K562 (cell line): ENCODE results near the gene PCED1B.

ENCODE experiments used
- ETV6 ChIP-seq, 3 experiments: fragments of 150-350 bp in 1 of 3; sonication (generic) in 1 of 3; formaldehyde crosslinking in 1 of 3; IDR thresholded peaks; 2 replicates each; pipeline versions ENCODE4 v1.6.1 to v1.8.0; 2014 to 2022; ENCODE audit warnings: borderline replicate concordance in 2 of 3, low read depth in 2 of 3, antibody characterized with exemption in 1 of 3, low read length in 1 of 3, mild to moderate bottlenecking in 1 of 3, missing genetic modification reagents in 1 of 3
- EZH2 ChIP-seq: IDR thresholded peaks from 2 replicates; pipeline ENCODE4 v1.6.1; 2012; ENCODE audit warnings: low read depth, mild to moderate bottlenecking, inconsistent platforms, low read length, borderline replicate concordance
- NBN ChIP-seq: fragments of 450-650 bp; IDR thresholded peaks from 2 replicates; pipeline ENCODE4 v1.6.1; 2016; ENCODE audit warnings: low read depth, mild to moderate bottlenecking
- RFX5 ChIP-seq: IDR thresholded peaks from 2 replicates; pipeline ENCODE4 v1.6.1; 2011; ENCODE audit warnings: low read depth, mild to moderate bottlenecking, improper control_type of control experiment, low read length
- SNRNP70 ChIP-seq: fragments of 200-400 bp; formaldehyde crosslinking; optimal IDR thresholded peaks from 2 replicates; pipeline ENCODE3; 2017; ENCODE audit warnings: low read depth, low read length
- TF ChIP-seq, protein P1 (sequence below): sonication (generic); formaldehyde crosslinking; IDR thresholded peaks from 2 replicates; pipeline ENCODE4 v1.8.1; 2023; ENCODE audit warnings: missing genetic modification reagents, mild to moderate bottlenecking, borderline replicate concordance

DNA sequence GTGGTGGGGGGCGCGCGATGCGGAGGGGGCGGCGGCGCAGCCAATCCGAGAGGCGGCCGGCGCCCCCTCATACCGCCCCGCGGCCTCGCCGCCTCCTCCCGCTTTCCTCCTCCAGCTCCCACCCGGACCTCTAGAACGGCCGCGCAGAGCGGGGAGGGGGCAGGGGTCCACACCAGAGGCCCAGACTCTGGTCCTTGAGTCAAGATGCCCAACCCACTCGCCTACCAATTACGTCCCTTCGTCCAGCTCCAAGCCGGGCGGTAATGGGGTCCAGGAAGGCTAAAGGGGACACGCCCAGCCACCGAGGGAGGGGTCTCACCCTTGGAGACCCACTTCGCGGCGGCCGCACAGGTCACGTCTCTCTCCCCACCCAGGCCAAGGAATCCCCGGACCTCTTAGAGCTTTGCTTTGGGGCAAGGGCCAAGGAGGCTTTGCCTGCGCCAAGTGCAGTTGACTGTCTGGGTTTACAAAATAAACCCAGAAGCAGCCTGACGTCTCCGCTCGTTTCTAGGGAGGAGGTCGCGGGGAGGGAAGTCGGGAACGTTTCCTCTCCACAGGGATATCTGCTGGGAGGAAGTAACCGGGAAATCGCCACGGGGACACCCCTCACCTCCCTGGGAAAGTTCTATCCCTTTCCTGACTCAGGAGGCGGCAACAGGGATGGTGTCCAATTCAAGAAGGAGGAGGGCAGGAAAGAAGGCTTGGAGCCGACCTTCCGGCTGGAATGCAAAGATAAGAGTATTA, 732 bp downstream of the PCED1B start:
- TF ChIP-seq, protein P1, sequence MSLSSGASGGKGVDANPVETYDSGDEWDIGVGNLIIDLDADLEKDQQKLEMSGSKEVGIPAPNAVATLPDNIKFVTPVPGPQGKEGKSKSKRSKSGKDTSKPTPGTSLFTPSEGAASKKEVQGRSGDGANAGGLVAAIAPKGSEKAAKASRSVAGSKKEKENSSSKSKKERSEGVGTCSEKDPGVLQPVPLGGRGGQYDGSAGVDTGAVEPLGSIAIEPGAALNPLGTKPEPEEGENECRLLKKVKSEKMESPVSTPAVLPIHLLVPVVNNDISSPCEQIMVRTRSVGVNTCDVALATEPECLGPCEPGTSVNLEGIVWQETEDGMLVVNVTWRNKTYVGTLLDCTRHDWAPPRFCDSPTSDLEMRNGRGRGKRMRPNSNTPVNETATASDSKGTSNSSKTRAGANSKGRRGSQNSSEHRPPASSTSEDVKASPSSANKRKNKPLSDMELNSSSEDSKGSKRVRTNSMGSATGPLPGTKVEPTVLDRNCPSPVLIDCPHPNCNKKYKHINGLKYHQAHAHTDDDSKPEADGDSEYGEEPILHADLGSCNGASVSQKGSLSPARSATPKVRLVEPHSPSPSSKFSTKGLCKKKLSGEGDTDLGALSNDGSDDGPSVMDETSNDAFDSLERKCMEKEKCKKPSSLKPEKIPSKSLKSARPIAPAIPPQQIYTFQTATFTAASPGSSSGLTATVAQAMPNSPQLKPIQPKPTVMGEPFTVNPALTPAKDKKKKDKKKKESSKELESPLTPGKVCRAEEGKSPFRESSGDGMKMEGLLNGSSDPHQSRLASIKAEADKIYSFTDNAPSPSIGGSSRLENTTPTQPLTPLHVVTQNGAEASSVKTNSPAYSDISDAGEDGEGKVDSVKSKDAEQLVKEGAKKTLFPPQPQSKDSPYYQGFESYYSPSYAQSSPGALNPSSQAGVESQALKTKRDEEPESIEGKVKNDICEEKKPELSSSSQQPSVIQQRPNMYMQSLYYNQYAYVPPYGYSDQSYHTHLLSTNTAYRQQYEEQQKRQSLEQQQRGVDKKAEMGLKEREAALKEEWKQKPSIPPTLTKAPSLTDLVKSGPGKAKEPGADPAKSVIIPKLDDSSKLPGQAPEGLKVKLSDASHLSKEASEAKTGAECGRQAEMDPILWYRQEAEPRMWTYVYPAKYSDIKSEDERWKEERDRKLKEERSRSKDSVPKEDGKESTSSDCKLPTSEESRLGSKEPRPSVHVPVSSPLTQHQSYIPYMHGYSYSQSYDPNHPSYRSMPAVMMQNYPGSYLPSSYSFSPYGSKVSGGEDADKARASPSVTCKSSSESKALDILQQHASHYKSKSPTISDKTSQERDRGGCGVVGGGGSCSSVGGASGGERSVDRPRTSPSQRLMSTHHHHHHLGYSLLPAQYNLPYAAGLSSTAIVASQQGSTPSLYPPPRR (CRISPR knock-in tag) = no peak
- TF ChIP-seq EZH2 (no peak), SNRNP70 (no peak), NBN (no peak), ETV6 (IDR thresholded peaks at IDR 0.05; ENCODE audit: borderline replicate concordance in 1 of 2, low read depth in 2 of 2, low read length in 1 of 2) (peak in 1 of 2 experiments; percentile 8; a peak in 1 of 4 replicates), ETV6 (CRISPR knock-in tag; IDR thresholded peaks at IDR 0.05; ENCODE audit: borderline replicate concordance) (no peak), RFX5 (no peak)
